IPS-NIHi11 (cell line): ENCODE data around the gene PRMT7.

Source experiments
- DNase-seq: peaks from one replicate; pipeline ENCODE4 v3.0.0; 2012; ENCODE audit warnings: mixed read lengths, low spot score

PRMT7 gene

GRCh38 chr16:68347605-68348004 lies 36.8 kb downstream of the PRMT7 start:
- no peak for DNase-seq

- no peak for DNase-seq
Observed at GRCh38 chr16:68348639-68349445, 38.0 kb downstream of the PRMT7 start.

GRCh38 chr16:68349838-68350410 lies 39.1 kb downstream of the PRMT7 start:
- DNase-seq, result no peak

- DNase-seq, result no peak
Observed at GRCh38 chr16:68350813-68351350, 40.1 kb downstream of the PRMT7 start.

- DNase-seq, result no peak
Observed at GRCh38 chr16:68351463-68351862, 40.6 kb downstream of the PRMT7 start.

- no peak for DNase-seq
Observed at GRCh38 chr16:68351991-68352431, 41.2 kb downstream of the PRMT7 start.

GRCh38 chr16:68353366-68353765 lies 42.5 kb downstream of the PRMT7 start:
- DNase-seq, result no peak

- DNase-seq, result no peak
Observed at GRCh38 chr16:68354816-68355215, 44.0 kb downstream of the PRMT7 start.

- DNase-seq, result peak; percentile 80
Observed at GRCh38 chr16:68355447-68356248, 44.8 kb downstream of the PRMT7 start.

GRCh38 chr16:68356249-68356918 lies 45.6 kb downstream of the PRMT7 start:
- no peak for DNase-seq

- no peak for DNase-seq
Observed at GRCh38 chr16:68356919-68357286, 46.1 kb downstream of the PRMT7 start.

- no peak for DNase-seq
Observed at GRCh38 chr16:68357521-68357922, 46.7 kb downstream of the PRMT7 start.

- no peak for DNase-seq
Observed at GRCh38 chr16:68357923-68358322, 47.1 kb downstream of the PRMT7 start.

GRCh38 chr16:68358951-68359350 lies 48.1 kb downstream of the PRMT7 start:
- no peak for DNase-seq

GRCh38 chr16:68359398-68360191 lies 48.8 kb downstream of the PRMT7 start:
- DNase-seq, result no peak

- DNase-seq, result no peak
Observed at GRCh38 chr16:68360547-68360946, 49.7 kb downstream of the PRMT7 start.

- no peak for DNase-seq
Observed at GRCh38 chr16:68360956-68361355, 50.1 kb downstream of the PRMT7 start.

GRCh38 chr16:68361485-68361884 lies 50.7 kb downstream of the PRMT7 start:
- no peak for DNase-seq

- no peak for DNase-seq
Observed at GRCh38 chr16:68362262-68362913, 51.6 kb downstream of the PRMT7 start.

GRCh38 chr16:68362947-68363657 lies 52.3 kb downstream of the PRMT7 start:
- DNase-seq, result no peak
